Coronary artery (tissue), 2 donors: ENCODE measurements around the gene NHSL1.

ENCODE experiments used
- DNase-seq: peaks from one replicate; pipeline ENCODE4 v3.0.0-alpha.2; 2017; ENCODE audit warnings: low spot score
- H3K27ac ChIP-seq, 2 donors: fragments of 200-600 bp; sonication (generic); one replicate each; pipeline ENCODE4 v1.5.1; 2016 to 2019
- H3K4me3 ChIP-seq: fragments of 200-600 bp; sonication (generic); 2 replicates; pipeline ENCODE4 v1.5.1; 2016; ENCODE audit warnings: mild to moderate bottlenecking, moderate library complexity
- TF ChIP-seq, protein P1 (sequence below): fragments of 200-600 bp; sonication (generic); IDR thresholded peaks from one replicate; pipeline ENCODE4 v1.5.1; 2019; ENCODE audit warnings: antibody characterized with exemption

Gene NHSL1

DNA sequence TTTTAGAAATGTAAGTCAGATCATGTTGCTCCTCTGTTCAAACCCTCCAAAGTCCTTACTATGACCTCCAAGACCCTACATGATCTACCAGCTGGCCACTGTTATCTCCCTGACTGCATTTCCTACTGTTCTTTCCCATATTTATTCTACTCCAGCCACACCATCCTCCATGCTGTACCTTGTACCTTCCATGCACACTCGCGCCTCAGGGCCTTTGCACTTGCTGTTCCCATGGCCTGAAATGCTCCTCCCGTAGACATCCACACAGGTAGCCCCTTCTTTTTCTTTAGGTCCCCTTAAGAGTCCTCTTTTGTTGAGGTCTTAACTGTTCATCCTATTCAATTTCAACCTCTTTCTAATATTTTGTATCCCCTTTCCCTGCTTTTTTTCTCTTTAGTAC is 48.3 kb downstream of the NHSL1 start:
- Histone ChIP-seq H3K4me3 (no peak overlapping the region), H3K27ac (no peak overlapping the region)
- DNase-seq = no peak
- TF ChIP-seq, protein P1, sequence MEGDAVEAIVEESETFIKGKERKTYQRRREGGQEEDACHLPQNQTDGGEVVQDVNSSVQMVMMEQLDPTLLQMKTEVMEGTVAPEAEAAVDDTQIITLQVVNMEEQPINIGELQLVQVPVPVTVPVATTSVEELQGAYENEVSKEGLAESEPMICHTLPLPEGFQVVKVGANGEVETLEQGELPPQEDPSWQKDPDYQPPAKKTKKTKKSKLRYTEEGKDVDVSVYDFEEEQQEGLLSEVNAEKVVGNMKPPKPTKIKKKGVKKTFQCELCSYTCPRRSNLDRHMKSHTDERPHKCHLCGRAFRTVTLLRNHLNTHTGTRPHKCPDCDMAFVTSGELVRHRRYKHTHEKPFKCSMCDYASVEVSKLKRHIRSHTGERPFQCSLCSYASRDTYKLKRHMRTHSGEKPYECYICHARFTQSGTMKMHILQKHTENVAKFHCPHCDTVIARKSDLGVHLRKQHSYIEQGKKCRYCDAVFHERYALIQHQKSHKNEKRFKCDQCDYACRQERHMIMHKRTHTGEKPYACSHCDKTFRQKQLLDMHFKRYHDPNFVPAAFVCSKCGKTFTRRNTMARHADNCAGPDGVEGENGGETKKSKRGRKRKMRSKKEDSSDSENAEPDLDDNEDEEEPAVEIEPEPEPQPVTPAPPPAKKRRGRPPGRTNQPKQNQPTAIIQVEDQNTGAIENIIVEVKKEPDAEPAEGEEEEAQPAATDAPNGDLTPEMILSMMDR = no peak

GRCh38 chr6:138450445-138450844 is 48.8 kb downstream of the NHSL1 start:
- TF ChIP-seq, protein P1 = no peak
- Histone ChIP-seq H3K27ac (no peak overlapping the region), H3K4me3 (no peak overlapping the region)
- no peak for DNase-seq

- TF ChIP-seq, protein P1 = no peak
- DNase-seq = no peak
- H3K27ac ChIP-seq = no peak overlapping the region
- no peak overlapping the region for H3K4me3 ChIP-seq
These were observed 52.5 kb downstream of the NHSL1 start for GRCh38 chr6:138446821-138447220.

GRCh38 chr6:138443979-138444378 is 55.3 kb downstream of the NHSL1 start:
- no peak for DNase-seq
- Histone ChIP-seq H3K4me3 (no peak overlapping the region), H3K27ac (no peak overlapping the region)
- TF ChIP-seq, protein P1 = no peak

GRCh38 chr6:138442663-138443062 is 56.6 kb downstream of the NHSL1 start:
- TF ChIP-seq, protein P1 = no peak
- no peak for DNase-seq
- no peak overlapping the region for H3K27ac ChIP-seq
- no peak overlapping the region for H3K4me3 ChIP-seq

GRCh38 chr6:138441965-138442364 is 57.3 kb downstream of the NHSL1 start:
- TF ChIP-seq, protein P1 = no peak
- no peak for DNase-seq
- Histone ChIP-seq H3K4me3 (no peak overlapping the region), H3K27ac (no peak overlapping the region)

DNA sequence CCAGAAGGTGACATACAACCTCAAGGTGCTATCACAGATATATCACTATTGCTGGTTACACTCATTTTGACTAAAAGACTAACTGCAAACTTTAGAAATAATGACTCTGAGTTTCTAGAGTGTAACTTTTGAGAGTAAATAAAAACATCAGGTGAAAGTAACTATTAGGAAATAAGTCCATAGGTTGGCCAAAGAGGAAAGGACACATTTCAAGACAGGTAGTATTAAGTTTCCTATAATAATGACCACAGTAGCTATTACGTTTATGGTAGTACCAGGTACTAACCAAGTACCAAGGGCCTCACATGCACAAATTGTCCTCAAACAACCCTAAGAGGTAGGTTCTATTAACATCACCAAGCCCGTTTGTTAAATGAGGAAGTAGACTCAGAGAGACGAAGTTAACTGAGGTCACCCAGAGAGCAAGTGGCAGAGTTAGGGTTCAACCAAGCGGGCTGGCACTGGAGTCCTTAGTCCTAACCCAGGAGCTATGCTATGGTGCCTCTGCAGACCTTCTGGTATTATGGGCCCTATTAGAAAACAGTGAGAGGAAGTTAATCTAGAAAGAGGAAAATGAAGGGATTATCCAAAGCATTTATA is 58.4 kb downstream of the NHSL1 start:
- H3K4me3 ChIP-seq = no peak overlapping the region
- TF ChIP-seq, protein P1 = no peak
- DNase-seq = no peak
- H3K27ac ChIP-seq = no peak overlapping the region
